OCI-M2 (cell line): Measurements from ENCODE around the gene TMEM163.

Experiments
- DNase-seq: peaks from one replicate; lab custom pipeline; 2025; ENCODE audit not compliant: unreplicated experiment; lab: John Stamatoyannopoulos, UW

TMEM163 gene

DNA sequence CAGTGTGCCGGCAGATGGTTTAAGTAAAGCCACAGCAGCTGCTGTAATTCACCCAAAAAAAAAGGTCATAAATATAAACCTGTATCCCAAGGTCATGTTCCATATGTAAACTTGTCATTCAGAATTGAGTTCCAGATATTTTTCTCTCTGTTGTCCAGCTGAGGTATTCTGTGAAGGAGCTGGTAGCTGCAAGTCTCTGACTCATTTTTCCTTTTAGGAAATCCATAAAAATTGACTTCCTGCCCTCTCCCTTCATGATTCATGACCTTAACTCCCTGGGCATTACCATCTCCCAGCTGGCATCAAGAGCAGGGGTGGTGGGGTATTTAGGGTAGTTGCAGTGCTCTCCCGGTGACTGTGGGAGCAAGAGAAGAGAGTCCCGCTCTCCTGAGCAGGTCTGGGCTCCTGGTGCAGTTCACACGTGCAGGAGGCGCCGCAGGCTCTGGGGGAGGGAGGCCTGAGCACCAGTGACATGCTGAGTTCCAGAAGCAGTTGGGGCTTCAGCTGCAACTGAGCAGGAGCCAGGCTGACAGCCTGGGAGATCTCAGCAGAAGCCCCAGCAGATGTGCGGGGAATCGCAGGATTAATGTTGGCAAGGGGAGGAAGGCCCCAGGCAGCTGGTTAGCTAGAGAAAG lies 272.3 kb downstream of the TMEM163 start:
- DNase-seq = no peak

DNA sequence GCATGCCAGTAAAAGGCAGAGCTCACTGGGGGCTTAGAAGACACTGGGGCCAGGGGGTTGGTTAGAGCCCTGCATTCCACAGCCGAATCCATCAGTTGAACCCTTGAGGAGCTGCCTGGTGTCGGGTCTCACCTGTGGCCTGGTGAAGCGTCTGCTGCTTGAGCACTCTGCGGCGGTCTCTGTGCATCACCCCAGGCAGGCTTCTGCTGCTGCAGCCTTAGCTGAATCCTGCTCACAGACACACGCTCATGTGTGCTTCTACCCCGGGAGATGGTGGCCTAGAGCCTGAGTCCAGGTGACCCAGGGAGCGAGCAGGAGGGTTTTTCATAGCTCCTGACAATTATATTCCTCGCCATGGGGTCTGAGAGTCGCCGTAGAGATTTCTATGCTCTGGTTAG lies 272.8 kb downstream of the TMEM163 start:
- no peak for DNase-seq

DNA sequence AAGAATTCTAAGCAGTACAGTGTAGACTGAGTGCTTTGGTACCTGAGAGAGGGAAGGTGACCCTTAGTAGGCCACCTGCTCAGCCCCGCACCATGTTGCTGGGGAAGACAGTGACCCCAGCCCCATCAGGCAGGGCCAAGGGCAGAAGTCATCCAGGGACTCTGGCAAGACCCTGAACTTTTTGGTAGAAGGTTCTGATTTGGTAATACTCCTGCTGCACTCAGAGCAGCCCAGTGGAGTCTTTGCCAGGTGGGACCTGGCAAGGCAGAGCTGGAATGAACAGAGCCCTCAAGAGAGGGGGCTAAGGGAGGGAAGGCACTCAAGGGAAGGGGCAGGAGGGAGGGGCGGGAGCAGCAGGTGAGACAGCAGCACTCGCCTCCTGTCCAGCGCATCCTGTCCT lies 273.7 kb downstream of the TMEM163 start:
- DNase-seq = no peak

DNA sequence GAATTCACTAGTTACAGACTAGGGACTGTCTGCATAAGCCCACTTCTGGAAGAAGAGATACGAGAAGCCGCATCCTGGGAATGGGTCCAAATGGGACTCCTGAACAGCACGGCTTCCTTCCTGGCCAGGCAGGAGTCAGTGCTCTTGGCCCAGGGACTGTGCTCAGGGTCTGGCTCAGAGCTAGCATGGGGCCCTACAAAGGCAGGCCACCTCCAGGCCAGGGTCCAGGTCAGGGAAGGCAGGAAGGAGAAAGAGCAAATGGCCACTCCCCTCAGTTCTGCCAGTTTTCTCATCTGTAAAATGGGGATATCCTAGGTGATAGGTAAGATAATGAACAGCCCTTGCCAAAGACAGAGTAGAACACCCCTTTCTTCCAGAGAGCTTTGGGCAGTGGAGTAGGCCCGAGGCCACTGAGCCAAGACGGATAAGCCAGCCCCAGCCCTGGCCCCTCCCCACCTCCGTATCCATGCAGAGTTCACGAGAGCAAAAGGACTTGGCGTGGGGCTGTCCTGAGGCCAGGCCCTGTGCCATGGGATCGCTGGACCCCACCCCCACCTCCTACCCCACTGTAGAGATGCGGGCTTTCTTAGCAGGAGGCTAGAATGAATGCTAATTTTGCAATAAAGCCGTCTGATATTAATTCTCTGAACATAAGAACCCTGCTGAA lies 274.9 kb downstream of the TMEM163 start:
- DNase-seq = no peak

DNA sequence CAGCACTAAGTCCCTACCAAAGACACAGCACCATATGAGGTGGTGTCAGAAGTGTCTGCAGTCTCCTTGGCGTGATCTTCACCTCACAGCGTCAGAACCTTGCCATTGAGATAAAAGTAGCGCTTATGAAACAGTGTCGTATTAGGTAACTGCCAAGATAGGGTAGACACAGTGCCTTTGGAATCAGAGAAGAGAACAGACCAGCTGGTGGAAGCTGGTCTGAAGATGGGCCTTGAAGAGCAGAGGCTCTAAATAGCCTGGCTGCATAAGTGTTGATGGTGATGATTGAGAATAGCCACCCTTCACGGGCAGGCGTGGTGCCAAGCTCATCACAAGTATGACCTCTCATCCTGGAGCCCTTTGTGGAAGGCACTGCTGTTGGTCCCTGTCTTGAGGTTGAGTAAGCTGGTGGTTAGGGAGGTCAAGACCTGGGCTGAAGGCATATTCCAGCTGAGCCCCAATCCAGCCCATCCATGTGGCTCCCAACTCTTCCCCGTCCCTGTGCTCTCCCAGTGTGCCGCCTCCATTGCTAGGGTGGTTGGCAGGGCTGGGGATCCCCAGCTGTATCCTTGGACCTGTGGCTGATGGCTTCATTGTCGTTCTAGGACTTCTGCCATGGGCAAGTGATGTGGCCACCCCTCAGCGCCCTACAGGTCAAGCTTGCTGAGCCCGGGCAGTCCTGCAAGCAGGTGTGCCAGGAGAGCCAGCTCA lies 277.5 kb downstream of the TMEM163 start:
- DNase-seq = no peak

DNA sequence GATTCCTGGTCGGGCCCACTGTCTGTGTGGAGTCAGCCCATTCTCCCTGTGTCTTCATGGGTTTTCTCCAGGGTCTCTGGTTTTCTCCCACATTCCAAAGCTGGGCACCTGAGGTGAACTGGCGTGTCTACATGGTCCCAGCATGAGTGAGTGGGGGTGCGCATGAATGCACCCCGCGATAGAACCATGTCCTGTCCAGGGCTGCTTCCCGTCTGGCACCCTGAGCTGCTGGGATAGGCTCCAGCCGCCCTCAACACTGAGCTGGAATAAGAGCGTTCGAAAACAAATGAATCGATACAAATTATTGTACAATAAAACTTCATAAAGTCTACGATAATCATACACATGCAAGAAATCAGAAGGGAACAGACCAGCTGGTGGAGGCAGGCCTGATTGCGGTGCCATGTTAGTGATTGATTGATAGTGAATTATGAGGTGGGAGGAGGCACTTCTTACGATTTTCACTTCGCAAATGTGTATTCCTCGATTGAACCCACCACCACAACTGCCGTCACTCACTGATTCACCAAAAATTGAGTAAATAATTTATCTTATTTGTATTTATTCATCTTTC lies 278.4 kb downstream of the TMEM163 start:
- no peak for DNase-seq

DNA sequence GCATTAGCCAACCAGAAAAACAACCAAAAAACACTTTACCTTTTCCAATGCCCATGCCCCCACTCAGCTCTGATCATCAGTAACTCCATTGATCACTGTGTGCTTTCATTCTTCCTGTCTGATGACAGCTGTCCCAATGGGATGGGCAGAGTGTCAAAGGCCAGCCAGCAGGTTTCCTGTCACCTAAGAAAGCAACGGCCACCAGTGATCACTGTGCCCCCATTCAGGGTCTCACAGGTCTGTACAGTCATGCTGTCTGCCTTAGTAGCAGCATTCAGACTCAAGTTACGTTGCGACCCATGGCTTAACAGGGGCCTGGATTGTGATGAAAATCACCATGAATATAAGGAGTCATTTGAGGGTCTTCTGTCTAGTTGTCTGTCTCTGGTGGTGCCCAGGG lies 280.4 kb downstream of the TMEM163 start:
- no peak for DNase-seq

DNA sequence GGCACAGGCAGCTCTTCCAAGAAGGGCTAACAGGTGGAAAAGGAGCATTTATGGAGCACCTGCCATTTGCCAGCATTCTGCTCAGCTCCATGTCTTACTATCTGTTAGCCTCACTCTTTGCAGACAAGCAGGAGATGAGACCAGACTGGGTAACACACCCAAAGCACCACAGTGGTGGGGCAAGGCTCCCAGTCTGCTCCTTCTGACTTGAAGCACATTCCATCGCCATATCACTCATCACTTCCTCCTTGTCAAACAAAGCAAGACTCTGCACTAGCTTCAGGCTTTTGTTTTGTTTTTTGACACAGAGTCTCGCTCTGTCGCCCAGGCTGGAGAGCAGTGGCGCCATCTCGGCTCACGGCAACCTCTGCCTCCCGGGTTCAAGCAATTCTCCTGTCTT lies 282.1 kb downstream of the TMEM163 start:
- no peak for DNase-seq

DNA sequence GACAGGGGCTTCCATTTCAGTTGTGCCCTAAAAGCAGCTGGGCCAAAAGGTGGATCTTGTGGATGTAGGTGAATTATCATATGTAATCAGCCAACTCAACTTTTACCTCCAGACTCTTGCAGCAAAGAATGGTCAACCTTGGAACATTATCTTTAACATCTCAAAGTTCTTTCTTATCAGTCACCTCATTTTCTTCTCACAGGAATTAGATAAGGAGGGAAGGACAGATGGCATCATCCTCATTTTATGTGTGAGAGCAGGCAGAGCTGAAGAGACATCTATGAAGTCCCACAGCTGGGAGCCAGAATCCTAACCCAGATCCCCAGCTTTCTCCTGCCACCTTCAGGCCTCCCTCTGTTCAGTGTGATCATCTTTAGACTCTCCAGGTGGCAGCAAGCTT lies 282.9 kb downstream of the TMEM163 start:
- no peak for DNase-seq

DNA sequence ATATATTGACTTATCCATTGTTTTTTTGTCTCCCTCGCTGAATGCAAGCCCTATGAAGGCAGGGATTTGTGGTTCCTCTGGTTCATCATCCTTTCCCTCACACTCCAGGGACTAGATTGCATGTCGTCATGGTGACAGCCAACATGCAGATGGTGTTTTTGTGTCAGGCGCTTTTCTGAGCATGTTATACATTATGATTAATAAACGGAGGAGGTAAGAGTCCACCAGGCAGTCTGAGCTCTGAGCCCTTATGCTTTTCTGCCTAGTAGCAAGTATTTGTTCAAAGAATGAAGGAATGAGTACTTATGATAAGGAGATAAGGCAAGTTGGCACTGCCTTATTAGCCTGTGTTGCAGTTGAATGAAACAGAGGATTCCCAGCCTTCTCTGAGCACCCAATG lies 283.3 kb downstream of the TMEM163 start:
- no peak for DNase-seq

DNA sequence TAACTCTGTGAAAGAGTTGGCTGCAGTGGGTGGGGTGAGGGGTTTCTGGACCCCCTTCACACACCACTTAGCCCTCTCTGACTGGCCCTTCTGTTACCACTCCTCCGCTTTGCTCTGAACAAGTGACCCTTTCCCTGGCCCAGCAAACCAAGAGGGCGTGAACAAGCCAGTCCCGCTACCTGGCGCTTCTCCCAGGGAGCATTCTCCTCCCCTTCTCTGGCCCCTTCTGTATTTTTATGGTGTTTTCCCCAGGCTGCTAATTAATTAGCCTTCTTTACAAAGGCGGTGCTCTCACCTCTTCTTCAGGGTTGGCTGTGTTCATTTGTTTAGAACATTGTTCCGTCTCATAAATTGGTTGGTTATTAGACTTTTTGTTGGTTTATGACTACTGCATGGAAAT lies 284.8 kb downstream of the TMEM163 start:
- no peak for DNase-seq

DNA sequence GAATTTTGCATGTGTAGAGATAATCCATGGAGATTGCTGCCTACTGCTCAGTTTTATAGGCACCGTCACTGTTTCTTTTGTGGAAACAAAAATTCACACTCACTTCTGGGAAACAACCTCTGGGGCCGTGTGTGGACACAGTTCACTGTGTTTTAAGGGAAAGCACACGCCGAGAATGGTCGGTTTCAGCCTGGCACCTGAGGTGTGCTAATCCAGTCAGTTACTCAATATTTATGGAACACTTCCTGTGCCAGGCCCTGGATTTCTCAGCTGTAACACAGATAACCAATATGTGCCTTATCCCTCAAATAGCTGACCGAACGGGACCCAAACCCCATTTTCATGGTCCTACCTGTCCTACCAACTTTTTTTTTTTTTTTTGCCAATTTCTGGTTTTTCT lies 285.3 kb downstream of the TMEM163 start:
- no peak for DNase-seq

DNA sequence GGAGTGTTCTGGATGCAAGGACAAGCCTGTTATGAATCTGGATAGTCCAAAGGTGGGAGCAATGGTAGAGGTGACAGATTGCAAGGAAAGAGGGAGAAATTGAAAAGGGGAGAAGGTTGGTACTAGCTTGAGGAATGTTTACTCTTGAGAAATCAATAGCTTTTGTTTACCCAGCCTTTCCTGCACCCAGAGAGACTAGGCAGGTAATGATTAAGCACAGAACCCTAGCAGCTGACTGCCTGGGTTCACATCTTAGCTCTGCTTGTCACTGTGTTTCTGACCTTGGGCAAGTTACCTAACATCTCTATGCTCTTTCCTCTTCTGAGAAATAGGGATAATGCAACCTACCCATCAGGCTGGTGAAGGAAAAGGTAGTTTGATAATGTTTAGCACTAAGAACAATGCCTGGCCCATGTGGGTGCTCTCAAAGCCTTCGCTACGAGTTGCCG lies 286.3 kb downstream of the TMEM163 start:
- no peak for DNase-seq

DNA sequence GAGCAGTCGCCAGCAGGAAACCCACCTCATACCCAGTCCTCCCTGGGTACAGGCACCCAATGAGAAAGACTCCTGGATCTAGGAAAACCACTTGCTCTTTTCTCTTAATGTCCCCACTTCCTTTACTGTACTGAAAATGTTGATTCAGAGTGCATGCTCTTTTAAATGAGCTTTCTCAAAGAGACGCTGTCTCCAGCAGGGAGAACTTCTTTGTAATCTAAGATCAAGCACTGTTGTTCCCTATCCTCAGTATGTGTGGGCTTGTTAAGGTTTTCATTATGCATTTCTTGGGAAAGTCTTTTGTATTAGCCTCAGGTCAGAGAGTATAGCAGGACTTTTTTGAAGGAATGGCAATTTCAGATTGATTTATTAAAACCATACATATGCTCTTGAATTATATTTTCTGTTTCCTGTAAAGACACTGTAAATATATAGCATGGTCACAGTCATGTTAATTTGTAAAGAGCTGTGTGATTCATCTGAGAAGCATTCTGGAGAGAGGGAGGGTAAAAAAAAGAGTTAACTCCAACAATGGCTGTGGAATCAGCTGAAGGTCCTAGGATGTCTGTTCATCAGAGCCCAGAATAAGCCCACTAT lies 286.9 kb downstream of the TMEM163 start:
- no peak for DNase-seq

DNA sequence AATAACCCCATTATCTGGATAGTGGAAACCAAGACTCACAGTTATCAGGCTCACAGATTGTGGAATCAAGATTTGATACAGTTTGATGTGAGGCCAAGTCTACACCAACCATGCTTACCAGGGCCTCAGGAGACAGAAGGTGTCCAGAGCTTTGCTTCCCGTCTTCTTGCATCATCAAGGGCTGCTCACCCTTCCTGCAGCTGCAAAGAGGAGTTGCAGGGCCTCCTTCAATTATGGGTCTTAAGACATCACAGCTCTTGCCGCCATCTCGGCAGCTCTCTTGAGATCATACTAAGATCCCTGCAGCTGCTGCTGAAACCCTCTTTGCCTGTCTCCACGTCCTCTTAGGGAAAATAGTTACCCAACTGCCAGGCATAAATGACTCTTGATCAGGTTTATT lies 288.9 kb downstream of the TMEM163 start:
- no peak for DNase-seq

DNA sequence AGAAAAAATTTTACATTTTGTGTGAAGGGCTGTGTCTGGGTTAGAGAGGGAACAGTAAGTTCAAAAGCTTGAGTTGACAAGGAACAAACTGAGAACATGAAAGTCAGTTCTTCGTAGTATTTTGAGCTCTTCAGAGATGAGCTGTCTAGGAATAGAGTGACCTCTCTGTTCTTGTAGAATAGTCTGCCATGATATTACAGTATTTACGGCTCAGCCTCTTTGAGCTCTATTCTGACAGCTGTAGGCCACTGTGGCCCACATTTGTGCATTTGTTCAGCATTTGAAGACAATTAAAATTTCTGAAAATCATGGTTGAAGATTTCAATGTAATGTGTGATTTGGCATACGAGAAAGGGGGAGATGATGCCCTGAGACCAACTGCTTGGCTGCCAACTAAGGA lies 292.1 kb downstream of the TMEM163 start:
- no peak for DNase-seq

DNA sequence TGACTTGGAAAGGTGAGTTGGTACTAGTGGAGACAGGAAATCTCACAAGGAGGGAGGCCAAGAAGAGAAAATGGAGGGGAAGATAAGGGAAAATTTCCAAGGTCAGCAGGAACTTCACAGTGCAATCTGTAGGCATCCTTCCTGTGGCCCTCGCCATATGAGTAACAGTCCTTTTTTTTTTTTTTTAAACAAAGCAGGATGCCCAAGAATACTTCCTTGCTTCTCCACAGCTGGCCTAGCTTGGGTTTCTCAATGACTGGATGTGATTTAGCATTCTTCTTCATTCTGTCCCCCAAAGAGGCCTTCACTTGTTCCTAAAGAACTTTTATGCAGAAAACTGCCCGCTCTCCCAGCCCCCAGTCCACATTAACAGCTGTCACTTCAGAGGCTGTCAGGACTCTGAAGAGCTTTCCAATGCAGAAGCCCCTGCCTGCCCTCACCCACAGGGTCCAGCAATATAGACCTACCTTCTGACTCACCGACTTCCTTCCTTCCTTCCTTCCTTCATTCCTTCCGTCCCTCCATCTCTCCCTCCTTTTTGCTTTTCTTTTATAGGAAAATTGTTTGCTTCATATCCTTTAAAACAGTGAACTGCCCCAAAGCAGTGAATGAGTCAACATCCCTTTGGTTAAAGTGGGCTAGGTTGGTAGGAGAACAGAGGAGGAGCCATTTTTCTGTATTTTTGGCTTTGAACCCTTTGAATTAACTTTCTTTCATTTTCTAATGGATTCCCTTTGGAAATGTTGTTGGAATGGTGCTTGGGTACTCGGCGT lies 292.9 kb downstream of the TMEM163 start:
- no peak for DNase-seq

DNA sequence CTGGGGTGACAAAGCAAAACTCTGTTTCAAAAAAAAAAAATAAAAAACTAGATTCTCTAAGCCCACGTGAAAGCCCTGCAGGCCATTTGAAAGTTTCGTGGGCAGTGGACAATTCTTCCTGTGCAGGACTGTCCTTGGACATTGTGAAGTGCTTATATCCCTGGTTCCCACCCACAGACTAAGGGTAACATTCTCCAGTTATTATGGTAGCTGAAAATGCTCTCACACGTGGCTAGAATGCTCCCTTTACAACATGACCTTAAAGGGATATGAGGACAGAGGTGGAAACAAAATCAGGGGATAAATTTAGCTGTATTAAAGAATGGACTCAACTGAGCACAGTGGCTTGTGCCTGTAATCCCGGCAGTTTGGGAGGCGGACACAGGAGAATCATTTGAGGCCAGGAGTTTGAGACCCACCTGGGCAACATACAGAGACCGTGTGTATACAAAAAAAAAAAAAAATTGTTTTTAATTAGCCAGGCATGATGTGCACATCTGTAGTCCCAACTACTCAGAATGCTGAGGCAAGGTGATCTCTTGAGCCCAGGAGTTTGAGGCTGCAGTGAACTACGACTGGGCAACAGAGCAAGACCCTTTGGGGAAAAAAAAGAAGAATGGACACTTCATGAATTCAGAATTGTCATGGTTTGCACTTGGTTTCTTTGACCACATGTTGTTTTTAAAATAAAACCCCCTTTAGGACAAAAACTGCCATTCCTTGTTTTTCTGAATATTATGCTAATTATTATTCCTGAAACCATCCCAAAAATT lies 297.1 kb downstream of the TMEM163 start:
- DNase-seq = no peak

DNA sequence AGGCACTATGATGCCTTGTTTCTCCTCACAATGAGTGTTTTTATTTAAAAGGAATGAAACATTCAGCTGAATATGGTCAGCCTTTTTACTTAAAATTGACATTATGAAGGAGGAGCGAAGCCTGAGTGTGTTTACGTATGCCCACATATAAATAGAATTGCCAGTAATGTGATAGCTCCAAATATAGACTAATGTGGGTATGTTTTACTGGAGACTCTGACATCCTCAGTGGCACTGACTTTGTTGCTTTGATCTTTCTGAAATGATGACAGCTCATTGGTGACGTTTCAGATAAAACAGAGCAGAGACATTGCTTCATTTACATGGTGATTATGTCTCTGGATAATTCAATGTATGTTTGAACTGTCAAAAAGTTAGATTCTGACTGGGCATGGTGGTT lies 297.9 kb downstream of the TMEM163 start:
- DNase-seq = no peak

DNA sequence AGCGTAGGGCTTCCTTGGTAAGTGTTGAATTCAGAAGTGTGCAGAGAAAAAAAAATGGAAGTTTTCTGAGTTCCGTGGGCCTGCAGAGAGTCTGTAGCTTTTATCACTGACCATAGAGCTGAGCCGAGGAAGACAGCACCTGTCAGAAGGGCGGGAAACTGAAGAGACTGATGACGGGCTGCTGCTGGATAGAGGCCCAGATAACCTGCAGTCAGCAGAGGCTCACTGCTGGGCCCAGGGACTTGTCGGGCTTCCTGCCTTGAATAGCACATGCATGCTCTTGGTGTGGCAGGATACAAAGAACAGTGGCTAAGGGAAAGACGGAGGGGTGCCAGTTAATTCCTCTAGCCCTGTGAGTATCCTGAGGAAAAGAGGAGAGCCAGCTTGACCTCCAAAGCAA lies 298.5 kb downstream of the TMEM163 start:
- DNase-seq = no peak
